GM23248 (cell line): ENCODE data around the gene INHBC.

ENCODE experiments used
- EZH2 ChIP-seq: fragments of 200-600 bp; sonication (generic); IDR thresholded peaks from 2 replicates; pipeline ENCODE4 v1.6.1; 2018; ENCODE audit warnings: antibody characterized with exemption, mild to moderate bottlenecking; ENCODE audit not compliant: insufficient read depth, poor library complexity, severe bottlenecking
- EZH2phosphoT487 ChIP-seq: fragments of 200-600 bp; sonication (generic); IDR thresholded peaks from 2 replicates; pipeline ENCODE4 v1.6.1; 2018; ENCODE audit warnings: antibody characterized with exemption, moderate library complexity, mild to moderate bottlenecking, low read depth; ENCODE audit not compliant: insufficient read depth

GRCh38 chr12:57449375-57449774, 14.8 kb downstream of the INHBC start:
- TF ChIP-seq EZH2 (no peak), EZH2phosphoT487 (no peak)
